ENCODE measurements around the gene COL9A1. TPM values are rescaled to one million over a fixed set of nuclear protein-coding genes. Genes with fewer than 3 reads are reported as not detected.

Gene COL9A1
- total RNA-seq, 1 donor = not detected

DNA sequence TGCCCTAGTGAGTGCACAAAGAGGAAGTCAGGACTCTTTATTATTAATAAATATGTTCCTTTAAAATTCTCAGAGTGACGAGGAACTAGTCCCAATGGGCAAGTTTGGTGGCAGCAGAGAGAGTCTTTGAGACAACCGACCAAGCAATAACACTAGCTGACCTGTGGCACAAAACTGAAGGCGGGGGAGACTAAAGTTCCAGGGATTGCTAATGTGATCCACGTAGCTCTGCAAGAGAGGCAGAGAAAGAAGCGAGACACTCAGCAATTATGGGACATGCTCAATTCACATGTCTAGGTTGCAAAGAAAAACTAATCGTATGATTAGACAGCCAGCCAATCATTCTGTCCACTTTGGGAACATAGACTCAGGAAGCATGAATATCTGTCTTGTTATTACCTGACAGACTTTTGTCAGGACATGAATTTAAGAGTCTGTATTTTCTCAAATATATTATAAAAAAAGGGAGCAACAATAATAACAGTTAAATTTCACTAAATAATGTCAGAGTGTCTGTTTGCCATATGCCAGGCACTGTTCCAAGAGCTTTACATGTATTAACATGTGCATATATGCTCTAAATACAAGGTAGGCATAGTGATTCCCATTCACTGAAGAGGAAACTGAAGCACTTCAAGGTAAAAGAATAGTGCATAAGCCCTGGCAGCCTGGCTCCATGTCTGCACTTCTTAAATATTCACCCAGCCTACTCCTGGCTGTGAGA lies 81.0 kb downstream of the COL9A1 start:
- no peak overlapping the region for H3K4me3 ChIP-seq (ENCODE audit: low read depth, low read length)
- DNase-seq (ENCODE audit: low read depth) = no peak
- TF ChIP-seq, protein P1, sequence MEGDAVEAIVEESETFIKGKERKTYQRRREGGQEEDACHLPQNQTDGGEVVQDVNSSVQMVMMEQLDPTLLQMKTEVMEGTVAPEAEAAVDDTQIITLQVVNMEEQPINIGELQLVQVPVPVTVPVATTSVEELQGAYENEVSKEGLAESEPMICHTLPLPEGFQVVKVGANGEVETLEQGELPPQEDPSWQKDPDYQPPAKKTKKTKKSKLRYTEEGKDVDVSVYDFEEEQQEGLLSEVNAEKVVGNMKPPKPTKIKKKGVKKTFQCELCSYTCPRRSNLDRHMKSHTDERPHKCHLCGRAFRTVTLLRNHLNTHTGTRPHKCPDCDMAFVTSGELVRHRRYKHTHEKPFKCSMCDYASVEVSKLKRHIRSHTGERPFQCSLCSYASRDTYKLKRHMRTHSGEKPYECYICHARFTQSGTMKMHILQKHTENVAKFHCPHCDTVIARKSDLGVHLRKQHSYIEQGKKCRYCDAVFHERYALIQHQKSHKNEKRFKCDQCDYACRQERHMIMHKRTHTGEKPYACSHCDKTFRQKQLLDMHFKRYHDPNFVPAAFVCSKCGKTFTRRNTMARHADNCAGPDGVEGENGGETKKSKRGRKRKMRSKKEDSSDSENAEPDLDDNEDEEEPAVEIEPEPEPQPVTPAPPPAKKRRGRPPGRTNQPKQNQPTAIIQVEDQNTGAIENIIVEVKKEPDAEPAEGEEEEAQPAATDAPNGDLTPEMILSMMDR (IDR thresholded peaks at IDR 0.05; ENCODE audit: insufficient read depth, low read depth, low read length) = no peak

DNA sequence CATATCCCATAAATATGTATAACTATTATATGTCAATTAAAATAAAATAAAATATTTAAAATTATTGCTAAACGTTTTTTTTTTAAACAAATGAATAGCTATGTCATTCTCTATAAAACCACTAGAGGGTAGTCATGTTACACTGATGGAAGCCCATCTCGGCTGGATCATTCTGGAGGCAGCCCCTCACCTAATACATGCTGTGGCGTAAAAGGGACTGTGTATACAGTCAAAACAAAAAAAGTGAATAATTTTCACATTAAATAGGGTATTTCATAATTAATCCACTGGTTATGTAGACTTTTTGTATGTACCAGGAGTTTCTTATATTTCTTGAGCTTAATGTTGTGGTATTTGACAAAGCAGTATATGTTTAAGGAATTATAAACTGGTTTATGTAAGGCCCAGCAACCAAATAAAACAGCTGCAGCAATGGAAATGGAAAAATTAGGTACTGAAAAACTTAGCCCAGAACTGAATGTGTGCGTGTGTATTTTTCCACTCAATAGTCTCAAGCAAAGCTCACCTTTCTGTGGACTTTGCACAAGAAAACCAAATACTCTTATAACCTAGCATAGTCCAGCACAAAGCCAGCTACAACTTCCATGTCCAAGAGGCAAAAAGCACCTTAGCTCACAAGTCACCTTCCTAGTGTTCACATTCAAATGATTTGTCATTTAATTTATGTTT lies 81.7 kb downstream of the COL9A1 start:
- TF ChIP-seq, protein P1 (IDR thresholded peaks at IDR 0.05; ENCODE audit: insufficient read depth, low read depth, low read length) = peak; percentile 67
- H3K4me3 ChIP-seq (ENCODE audit: low read depth, low read length) = no peak overlapping the region
- peak; percentile 28 for DNase-seq (ENCODE audit: low read depth)

GRCh38 chr6:70219943-70220613 lies 82.8 kb downstream of the COL9A1 start:
- no peak overlapping the region for H3K4me3 ChIP-seq (ENCODE audit: low read depth, low read length)
- no peak for DNase-seq (ENCODE audit: low read depth)
- TF ChIP-seq, protein P1 (IDR thresholded peaks at IDR 0.05; ENCODE audit: insufficient read depth, low read depth, low read length) = no peak

GRCh38 chr6:70216767-70217166 lies 86.1 kb downstream of the COL9A1 start:
- no peak for DNase-seq (ENCODE audit: low read depth)
- TF ChIP-seq, protein P1 (IDR thresholded peaks at IDR 0.05; ENCODE audit: insufficient read depth, low read depth, low read length) = no peak
- no peak overlapping the region for H3K4me3 ChIP-seq (ENCODE audit: low read depth, low read length)

- no peak overlapping the region for H3K4me3 ChIP-seq (ENCODE audit: low read depth, low read length)
- TF ChIP-seq, protein P1 (IDR thresholded peaks at IDR 0.05; ENCODE audit: insufficient read depth, low read depth, low read length) = no peak
- DNase-seq (ENCODE audit: low read depth) = no peak
These were observed 87.3 kb downstream of the COL9A1 start for GRCh38 chr6:70215460-70216108.

DNA sequence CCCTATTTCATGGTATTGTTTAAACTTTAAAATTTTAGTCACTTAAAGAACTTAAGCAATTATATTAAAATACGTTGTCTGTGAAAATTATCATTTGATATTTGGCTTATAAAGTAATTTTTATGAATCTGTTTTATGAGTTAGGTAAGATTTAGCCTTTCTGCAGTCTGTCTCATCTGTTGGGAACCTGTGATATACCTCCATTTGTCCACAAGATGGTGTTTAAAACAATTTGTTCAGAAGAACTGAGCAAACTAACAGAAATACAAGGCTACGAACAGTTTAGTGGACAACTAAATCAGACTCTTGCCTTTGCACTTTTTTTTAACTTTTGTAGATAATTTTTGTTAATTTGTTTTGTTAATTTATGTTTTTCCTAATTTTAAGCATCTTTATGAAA lies 92.4 kb downstream of the COL9A1 start:
- TF ChIP-seq, protein P1 (IDR thresholded peaks at IDR 0.05; ENCODE audit: insufficient read depth, low read depth, low read length) = peak; percentile 17
- no peak overlapping the region for H3K4me3 ChIP-seq (ENCODE audit: low read depth, low read length)
- DNase-seq (ENCODE audit: low read depth) = peak; percentile 2

Data from fibroblast of villous mesenchyme (primary cell).